HepG2 (cell line): ENCODE measurements around the gene IDH3A. TPM values are rescaled to one million over a fixed set of nuclear protein-coding genes. Genes with fewer than 3 reads are reported as not detected.
A peak's percentile ranks its signal among the peaks of the same experiment; 100 is the strongest.

Experiments
- FOXA3 ChIP-seq: IDR thresholded peaks from 2 replicates; pipeline ENCODE4 v1.6.1; 2016; ENCODE audit warnings: missing genetic modification reagents, missing compliant biosample characterization
- JARID2 ChIP-seq: sonication (generic); formaldehyde crosslinking; IDR thresholded peaks from 2 replicates; pipeline ENCODE4 v1.8.1; 2023; ENCODE audit warnings: missing genetic modification reagents, inconsistent platforms; ENCODE audit not compliant: insufficient replicate concordance
- MAFG ChIP-seq: sonication (generic); formaldehyde crosslinking; IDR thresholded peaks from 2 replicates; pipeline ENCODE4 v1.5.1; 2020; ENCODE audit warnings: mild to moderate bottlenecking, missing genetic modification reagents
- MAX ChIP-seq: IDR thresholded peaks from 2 replicates; pipeline ENCODE4 v1.6.1; 2012; ENCODE audit warnings: inconsistent platforms
- TOE1 ChIP-seq: sonication (generic); formaldehyde crosslinking; IDR thresholded peaks from 2 replicates; pipeline ENCODE4 v1.4.0; 2020; ENCODE audit warnings: mild to moderate bottlenecking, missing genetic modification reagents
- ZFP36L2 ChIP-seq: sonication (generic); formaldehyde crosslinking; IDR thresholded peaks from 2 replicates; pipeline ENCODE4 v1.4.0; 2020; ENCODE audit warnings: missing genetic modification reagents
- ZFP62 ChIP-seq: sonication (generic); formaldehyde crosslinking; IDR thresholded peaks from 2 replicates; pipeline ENCODE4 v1.4.0; 2020; ENCODE audit warnings: missing genetic modification reagents
- ZMAT3 ChIP-seq: sonication (generic); formaldehyde crosslinking; conservative IDR thresholded peaks from 2 replicates; pipeline ENCODE4 v1.7.0; 2021; ENCODE audit warnings: missing genetic modification reagents
- ZNF124 ChIP-seq: sonication (generic); formaldehyde crosslinking; IDR thresholded peaks from 2 replicates; pipeline ENCODE4 v1.4.0; 2020; ENCODE audit warnings: missing genetic modification reagents
- ZNF510 ChIP-seq: sonication (generic); formaldehyde crosslinking; IDR thresholded peaks from 2 replicates; pipeline ENCODE4 v1.4.0; 2020; ENCODE audit warnings: low read depth, mild to moderate bottlenecking, missing genetic modification reagents
- ZNF598 ChIP-seq: sonication (generic); formaldehyde crosslinking; IDR thresholded peaks from 2 replicates; pipeline ENCODE4 v1.5.1; 2020; ENCODE audit warnings: mild to moderate bottlenecking, missing genetic modification reagents, borderline replicate concordance
- ZNF672 ChIP-seq: sonication (generic); formaldehyde crosslinking; IDR thresholded peaks from 2 replicates; pipeline ENCODE4 v1.8.1; 2022; ENCODE audit warnings: missing genetic modification reagents
- ZNF724P ChIP-seq: sonication (generic); formaldehyde crosslinking; IDR thresholded peaks from 2 replicates; pipeline ENCODE4 v1.8.0; 2022; ENCODE audit warnings: missing genetic modification reagents, borderline replicate concordance
- ZSCAN9 ChIP-seq: IDR thresholded peaks from 2 replicates; pipeline ENCODE4 v1.6.1; 2016; ENCODE audit warnings: borderline replicate concordance
- polyA plus RNA-seq, 8 experiments: library from polyadenylated mRNA; depleted of rRNA in 3 of 8; stranded (reverse) in 7 of 8; unstranded in 1 of 8; fragments of >200 nt; fragmentation: Illumina TruSeq in 4 of 8; extraction: Trizol in 4 of 8; gene quantifications; 2 replicates each; pipeline versions ENCODE4 v1.2.1 to v1.2.3, GENCODE V29; 2011 to 2016; ENCODE audit warnings: low read depth in 4 of 8, missing spikeins in 1 of 8, mixed read lengths in 1 of 8; ENCODE audit not compliant: insufficient read depth in 1 of 8
- total RNA-seq, 5 experiments: library from RNA; depleted of rRNA; stranded (reverse); fragments of >200 nt; fragmentation: Illumina TruSeq; extraction: Trizol; gene quantifications; 2 replicates each; pipeline ENCODE4 v1.2.3, GENCODE V29; 2016; ENCODE audit warnings: low read depth in 1 of 5
- TF ChIP-seq, protein P1 (sequence below): sonication (generic); formaldehyde crosslinking; IDR thresholded peaks from 2 replicates; pipeline ENCODE4 v1.8.1; 2023; ENCODE audit warnings: mild to moderate bottlenecking, missing genetic modification reagents
- TF ChIP-seq, protein P2 (sequence below): sonication (generic); formaldehyde crosslinking; IDR thresholded peaks from 2 replicates; pipeline ENCODE4 v1.5.0; 2020; ENCODE audit warnings: missing genetic modification reagents, mild to moderate bottlenecking, borderline replicate concordance
- TF ChIP-seq, protein P3 (sequence below): sonication (generic); formaldehyde crosslinking; IDR thresholded peaks from 2 replicates; pipeline ENCODE4 v1.5.1; 2020; ENCODE audit warnings: mild to moderate bottlenecking, missing genetic modification reagents
- TF ChIP-seq, protein P4 (sequence below): sonication (generic); formaldehyde crosslinking; IDR thresholded peaks from 2 replicates; pipeline ENCODE4 v1.9.0; 2021; ENCODE audit warnings: mild to moderate bottlenecking, missing genetic modification reagents

The IDH3A gene
- total and polyA plus RNA-seq, 2 of the 13 experiments (the other 11 are each of a cell fraction or from before 2014, with no cell fraction given), result 40.7 to 50.7 TPM

DNA sequence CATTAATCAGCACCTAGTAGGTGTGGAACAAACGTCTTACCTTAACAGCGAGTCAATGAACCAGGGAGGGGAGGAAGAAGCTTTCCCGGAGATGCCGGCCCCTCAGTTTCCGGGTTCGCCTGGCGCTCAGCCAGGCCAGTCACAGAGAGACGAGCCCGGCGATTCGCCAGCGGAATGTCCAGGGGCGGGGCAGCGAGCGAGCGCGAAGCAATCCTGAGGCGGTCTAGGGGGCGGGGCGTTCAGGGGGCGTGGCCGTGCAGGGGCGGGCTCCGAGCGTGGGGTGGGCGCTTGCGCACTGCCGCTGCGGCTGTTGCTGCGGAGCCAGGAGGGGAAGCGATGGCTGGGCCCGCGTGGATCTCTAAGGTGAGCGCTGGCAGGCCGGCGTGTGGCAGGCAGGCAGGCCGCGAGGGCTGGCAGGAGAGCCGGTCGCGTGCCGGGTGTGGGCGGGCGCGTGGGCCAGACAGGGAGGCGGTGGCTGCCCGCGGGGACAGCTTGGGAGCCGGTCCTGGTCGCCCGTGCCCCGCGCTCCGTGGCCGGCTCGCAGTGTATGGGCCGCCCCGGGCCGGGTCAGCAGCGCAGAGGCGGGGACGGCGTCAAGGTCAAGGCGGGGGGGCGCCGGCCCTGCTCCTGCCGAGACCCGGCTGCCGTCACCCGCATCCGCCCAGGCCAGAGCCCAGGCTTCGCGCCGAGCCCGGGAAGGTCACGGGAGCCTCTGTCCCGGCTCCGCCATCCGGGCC is at the start of gene IDH3A (continued):
- TF ChIP-seq MAX (peak; percentile 64), ZSCAN9 (no peak), MAFG (CRISPR knock-in tag) (no peak), ZFP36L2 (CRISPR knock-in tag) (no peak), ZFP62 (CRISPR knock-in tag) (no peak), ZNF724P (peak; percentile 46; the same call in 1 of the 2 replicates), ZNF672 (CRISPR knock-in tag) (no peak), ZNF510 (CRISPR knock-in tag) (no peak), JARID2 (no peak), ZNF598 (CRISPR knock-in tag) (no peak), FOXA3 (CRISPR knock-in tag) (no peak), ZNF124 (no peak), ZMAT3 (CRISPR knock-in tag) (peak; percentile 52; the same call in 1 of the 2 replicates), TOE1 (CRISPR knock-in tag) (no peak)
- TF ChIP-seq, protein P1, sequence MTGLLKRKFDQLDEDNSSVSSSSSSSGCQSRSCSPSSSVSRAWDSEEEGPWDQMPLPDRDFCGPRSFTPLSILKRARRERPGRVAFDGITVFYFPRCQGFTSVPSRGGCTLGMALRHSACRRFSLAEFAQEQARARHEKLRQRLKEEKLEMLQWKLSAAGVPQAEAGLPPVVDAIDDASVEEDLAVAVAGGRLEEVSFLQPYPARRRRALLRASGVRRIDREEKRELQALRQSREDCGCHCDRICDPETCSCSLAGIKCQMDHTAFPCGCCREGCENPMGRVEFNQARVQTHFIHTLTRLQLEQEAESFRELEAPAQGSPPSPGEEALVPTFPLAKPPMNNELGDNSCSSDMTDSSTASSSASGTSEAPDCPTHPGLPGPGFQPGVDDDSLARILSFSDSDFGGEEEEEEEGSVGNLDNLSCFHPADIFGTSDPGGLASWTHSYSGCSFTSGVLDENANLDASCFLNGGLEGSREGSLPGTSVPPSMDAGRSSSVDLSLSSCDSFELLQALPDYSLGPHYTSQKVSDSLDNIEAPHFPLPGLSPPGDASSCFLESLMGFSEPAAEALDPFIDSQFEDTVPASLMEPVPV, result no peak
- TF ChIP-seq, protein P2, sequence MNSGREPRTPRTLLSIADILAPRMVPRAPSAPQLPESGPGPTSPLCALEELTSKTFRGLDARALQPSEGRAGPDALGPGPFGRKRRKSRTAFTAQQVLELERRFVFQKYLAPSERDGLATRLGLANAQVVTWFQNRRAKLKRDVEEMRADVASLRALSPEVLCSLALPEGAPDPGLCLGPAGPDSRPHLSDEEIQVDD (CRISPR knock-in tag), result peak; percentile 38; the same call in 1 of the 2 replicates
- TF ChIP-seq, protein P3, sequence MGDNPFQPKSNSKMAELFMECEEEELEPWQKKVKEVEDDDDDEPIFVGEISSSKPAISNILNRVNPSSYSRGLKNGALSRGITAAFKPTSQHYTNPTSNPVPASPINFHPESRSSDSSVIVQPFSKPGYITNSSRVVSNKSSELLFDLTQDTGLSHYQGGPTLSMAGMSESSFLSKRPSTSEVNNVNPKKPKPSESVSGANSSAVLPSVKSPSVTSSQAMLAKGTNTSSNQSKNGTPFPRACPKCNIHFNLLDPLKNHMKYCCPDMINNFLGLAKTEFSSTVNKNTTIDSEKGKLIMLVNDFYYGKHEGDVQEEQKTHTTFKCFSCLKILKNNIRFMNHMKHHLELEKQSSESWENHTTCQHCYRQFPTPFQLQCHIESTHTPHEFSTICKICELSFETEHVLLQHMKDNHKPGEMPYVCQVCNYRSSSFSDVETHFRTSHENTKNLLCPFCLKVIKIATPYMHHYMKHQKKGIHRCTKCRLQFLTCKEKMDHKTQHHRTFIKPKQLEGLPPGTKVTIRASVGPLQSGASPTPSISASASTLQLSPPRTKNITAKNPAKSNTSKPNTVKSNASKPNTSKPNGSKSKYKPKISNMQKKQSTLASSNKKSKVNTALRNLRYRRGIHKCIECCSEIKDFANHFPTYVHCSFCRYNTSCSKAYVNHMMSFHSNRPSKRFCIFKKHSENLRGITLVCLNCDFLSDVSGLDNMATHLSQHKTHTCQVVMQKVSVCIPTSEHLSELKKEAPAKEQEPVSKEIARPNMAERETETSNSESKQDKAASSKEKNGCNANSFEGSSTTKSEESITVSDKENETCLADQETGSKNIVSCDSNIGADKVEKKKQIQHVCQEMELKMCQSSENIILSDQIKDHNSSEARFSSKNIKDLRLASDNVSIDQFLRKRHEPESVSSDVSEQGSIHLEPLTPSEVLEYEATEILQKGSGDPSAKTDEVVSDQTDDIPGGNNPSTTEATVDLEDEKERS, result no peak
- TF ChIP-seq, protein P4, sequence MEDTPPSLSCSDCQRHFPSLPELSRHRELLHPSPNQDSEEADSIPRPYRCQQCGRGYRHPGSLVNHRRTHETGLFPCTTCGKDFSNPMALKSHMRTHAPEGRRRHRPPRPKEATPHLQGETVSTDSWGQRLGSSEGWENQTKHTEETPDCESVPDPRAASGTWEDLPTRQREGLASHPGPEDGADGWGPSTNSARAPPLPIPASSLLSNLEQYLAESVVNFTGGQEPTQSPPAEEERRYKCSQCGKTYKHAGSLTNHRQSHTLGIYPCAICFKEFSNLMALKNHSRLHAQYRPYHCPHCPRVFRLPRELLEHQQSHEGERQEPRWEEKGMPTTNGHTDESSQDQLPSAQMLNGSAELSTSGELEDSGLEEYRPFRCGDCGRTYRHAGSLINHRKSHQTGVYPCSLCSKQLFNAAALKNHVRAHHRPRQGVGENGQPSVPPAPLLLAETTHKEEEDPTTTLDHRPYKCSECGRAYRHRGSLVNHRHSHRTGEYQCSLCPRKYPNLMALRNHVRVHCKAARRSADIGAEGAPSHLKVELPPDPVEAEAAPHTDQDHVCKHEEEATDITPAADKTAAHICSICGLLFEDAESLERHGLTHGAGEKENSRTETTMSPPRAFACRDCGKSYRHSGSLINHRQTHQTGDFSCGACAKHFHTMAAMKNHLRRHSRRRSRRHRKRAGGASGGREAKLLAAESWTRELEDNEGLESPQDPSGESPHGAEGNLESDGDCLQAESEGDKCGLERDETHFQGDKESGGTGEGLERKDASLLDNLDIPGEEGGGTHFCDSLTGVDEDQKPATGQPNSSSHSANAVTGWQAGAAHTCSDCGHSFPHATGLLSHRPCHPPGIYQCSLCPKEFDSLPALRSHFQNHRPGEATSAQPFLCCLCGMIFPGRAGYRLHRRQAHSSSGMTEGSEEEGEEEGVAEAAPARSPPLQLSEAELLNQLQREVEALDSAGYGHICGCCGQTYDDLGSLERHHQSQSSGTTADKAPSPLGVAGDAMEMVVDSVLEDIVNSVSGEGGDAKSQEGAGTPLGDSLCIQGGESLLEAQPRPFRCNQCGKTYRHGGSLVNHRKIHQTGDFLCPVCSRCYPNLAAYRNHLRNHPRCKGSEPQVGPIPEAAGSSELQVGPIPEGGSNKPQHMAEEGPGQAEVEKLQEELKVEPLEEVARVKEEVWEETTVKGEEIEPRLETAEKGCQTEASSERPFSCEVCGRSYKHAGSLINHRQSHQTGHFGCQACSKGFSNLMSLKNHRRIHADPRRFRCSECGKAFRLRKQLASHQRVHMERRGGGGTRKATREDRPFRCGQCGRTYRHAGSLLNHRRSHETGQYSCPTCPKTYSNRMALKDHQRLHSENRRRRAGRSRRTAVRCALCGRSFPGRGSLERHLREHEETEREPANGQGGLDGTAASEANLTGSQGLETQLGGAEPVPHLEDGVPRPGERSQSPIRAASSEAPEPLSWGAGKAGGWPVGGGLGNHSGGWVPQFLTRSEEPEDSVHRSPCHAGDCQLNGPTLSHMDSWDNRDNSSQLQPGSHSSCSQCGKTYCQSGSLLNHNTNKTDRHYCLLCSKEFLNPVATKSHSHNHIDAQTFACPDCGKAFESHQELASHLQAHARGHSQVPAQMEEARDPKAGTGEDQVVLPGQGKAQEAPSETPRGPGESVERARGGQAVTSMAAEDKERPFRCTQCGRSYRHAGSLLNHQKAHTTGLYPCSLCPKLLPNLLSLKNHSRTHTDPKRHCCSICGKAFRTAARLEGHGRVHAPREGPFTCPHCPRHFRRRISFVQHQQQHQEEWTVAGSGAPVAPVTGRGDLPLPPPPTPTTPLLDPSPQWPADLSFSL (CRISPR knock-in tag), result no peak
